Testis (tissue), 2 donors: ENCODE measurements around the gene DPPA2.

Experiments used
- CTCF ChIP-seq, 3 experiments: fragments of 450-650 bp in 2 of 3; fragments of 200-600 bp in 1 of 3; sonication (generic) in 1 of 3; IDR thresholded peaks; one replicate each; pipeline ENCODE4 v1.5.1; 2016 to 2019; ENCODE audit warnings: antibody characterized with exemption in 3 of 3, mild to moderate bottlenecking in 2 of 3, moderate library complexity in 1 of 3
- POLR2A ChIP-seq: fragments of 450-650 bp; IDR thresholded peaks from one replicate; pipeline ENCODE4 v1.6.1; 2017; ENCODE audit warnings: antibody characterized with exemption, mild to moderate bottlenecking, moderate library complexity

GRCh38 chr3:109325109-109325508, 8.8 kb upstream of the DPPA2 start:
- TF ChIP-seq POLR2A = no peak
- TF ChIP-seq CTCF (IDR thresholded peaks at IDR 0.05) = no peak
